ENCODE data around the gene FNDC8.
A peak's percentile ranks its signal among the peaks of the same experiment; 100 is the strongest.
"Not testable (repeated sequence)": the region's sequence is repeated elsewhere in the genome, so short reads cannot be mapped to it uniquely, and the experiment has no call there.

FNDC8 gene

DNA sequence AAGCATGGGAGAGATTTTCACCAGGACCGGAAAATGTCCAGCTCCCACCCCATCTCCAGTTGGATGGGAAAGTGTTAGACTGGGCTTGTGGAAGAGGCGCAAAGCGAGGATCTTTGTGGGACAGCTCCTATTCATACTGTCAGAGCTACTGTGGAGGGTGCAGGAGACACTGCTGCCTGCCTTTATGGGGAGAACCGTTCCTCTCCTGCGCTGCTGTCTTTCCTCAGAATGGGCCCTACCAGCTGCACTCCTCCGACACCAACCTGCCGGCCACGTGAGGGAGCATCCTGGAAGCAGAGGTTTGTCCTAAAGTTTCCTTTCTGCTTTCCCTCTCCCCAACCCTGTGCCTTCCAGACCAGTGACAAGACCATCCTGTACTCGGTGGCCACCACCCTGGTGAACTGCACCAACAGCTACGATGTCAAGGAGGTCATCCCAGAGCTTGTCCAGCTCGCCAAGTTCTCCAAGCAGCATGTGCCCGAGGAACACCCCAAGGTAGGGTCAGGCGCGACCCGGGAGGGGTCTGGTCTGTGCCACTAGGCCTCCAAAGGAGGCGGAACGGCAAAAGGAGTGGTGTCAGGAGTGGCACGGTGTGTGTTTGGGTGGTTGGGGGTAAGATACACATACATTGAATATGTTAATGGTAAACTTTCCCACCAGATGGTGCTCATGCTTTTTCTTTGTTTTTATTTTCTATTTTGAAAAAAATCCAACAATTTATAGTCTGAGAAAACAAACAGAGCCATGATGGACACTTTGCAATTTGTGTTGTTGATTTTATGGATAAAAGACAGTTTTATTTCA is 49.8 kb downstream of the FNDC8 start:
- TF ChIP-seq, protein P1, sequence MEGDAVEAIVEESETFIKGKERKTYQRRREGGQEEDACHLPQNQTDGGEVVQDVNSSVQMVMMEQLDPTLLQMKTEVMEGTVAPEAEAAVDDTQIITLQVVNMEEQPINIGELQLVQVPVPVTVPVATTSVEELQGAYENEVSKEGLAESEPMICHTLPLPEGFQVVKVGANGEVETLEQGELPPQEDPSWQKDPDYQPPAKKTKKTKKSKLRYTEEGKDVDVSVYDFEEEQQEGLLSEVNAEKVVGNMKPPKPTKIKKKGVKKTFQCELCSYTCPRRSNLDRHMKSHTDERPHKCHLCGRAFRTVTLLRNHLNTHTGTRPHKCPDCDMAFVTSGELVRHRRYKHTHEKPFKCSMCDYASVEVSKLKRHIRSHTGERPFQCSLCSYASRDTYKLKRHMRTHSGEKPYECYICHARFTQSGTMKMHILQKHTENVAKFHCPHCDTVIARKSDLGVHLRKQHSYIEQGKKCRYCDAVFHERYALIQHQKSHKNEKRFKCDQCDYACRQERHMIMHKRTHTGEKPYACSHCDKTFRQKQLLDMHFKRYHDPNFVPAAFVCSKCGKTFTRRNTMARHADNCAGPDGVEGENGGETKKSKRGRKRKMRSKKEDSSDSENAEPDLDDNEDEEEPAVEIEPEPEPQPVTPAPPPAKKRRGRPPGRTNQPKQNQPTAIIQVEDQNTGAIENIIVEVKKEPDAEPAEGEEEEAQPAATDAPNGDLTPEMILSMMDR (IDR thresholded peaks at IDR 0.05; ENCODE audit: low read depth, low read length, missing control alignments) = peak; percentile 37
- no peak overlapping the region for H3K27ac ChIP-seq
- in situ Hi-C loops (cut with HindIII; ENCODE audit: low pct_ligation_motif_present, low sequenced_read_pairs) = no loop called here
- no peak overlapping the region for H3K4me3 ChIP-seq (ENCODE audit: low read depth, low read length)
- H3K36me3 ChIP-seq (replicated peaks) = no peaks in the 10 kb centered on the region
- no peaks in the 10 kb centered on the region for H3K27me3 ChIP-seq (replicated peaks)
- no peak for DNase-seq

DNA sequence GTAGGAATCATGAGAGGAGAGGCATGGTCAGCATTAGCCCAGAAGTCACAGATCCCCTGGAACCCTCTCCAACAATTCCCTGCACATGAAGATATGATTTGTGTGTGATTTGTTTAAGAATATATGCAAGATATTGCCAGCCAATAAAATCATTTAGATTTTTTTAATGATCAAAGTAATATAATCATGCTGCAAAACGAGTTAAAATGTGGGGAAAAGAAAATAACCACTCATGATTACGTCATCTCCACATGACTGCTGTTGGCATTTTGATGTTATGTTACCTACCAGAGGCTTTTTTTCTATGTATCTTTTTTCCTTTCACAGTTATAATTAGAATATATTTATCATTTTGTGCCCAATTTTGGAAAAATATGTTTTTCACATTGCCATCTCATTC is 50.4 kb downstream of the FNDC8 start:
- TF ChIP-seq, protein P1 (IDR thresholded peaks at IDR 0.05; ENCODE audit: low read depth, low read length, missing control alignments) = no peak
- no peaks in the 10 kb centered on the region for H3K27me3 ChIP-seq (replicated peaks)
- H3K36me3 ChIP-seq (replicated peaks) = no peaks in the 10 kb centered on the region
- in situ Hi-C loops (cut with HindIII; ENCODE audit: low pct_ligation_motif_present, low sequenced_read_pairs) = no loop called here
- no peak overlapping the region for H3K4me3 ChIP-seq (ENCODE audit: low read depth, low read length)
- H3K27ac ChIP-seq = no peak overlapping the region
- DNase-seq = no peak

DNA sequence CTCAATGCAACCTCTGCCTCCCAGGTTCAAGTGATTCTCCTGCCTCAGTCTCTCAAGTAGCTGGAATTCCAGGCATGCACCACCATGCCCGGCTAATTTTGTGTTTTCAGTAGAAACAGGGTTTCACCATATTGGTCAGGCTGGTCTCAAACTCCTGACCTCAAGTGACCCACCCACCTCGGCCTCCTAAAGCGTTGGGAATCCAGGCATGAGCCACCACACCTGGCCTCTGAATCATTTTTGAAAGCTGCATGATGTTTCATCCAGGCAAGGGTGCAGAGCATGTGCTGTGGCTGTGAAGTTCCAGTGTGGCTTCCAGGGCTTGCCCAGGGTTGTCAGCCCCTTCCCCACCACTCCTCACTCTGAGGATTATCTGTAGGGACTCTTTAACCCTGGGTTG is 50.9 kb downstream of the FNDC8 start:
- H3K27ac ChIP-seq; DNase-seq; H3K4me3 ChIP-seq (ENCODE audit: low read depth, low read length); H3K27me3 ChIP-seq (replicated peaks); in situ Hi-C loops (cut with HindIII; ENCODE audit: low pct_ligation_motif_present, low sequenced_read_pairs); H3K36me3 ChIP-seq (replicated peaks): not testable (repeated sequence)

DNA sequence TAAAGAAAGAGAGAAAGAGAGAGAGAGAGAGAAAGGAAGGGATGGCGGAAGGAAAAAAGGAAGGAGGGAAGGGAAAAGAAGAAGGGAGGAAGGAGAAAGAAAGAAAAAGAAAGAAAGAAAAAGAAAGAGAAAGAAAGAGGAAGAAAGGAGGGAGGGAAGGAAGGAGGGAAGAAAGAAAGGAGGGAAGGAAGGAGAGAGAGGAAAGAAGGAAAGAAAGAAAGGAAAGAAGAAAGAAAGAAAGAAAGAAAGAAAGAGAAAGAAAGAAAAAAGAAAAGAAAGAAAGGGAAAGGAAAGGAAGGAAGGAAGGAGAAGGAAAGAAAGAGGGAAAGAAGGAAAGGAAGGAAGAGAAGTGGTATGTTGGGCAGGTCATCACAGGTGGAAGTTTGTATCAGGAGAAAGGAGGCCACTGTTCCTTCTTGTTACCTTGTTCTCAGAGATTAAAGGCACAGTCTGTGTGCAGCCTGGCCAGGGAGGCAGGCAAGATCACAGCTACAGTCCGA is 53.5 kb downstream of the FNDC8 start:
- Histone ChIP-seq H3K4me3 (ENCODE audit: low read depth, low read length) (no peak overlapping the region), H3K36me3 (replicated peaks) (no peaks in the 10 kb centered on the region), H3K27me3 (replicated peaks) (no peaks in the 10 kb centered on the region), H3K27ac (no peak overlapping the region)
- TF ChIP-seq, protein P1 (IDR thresholded peaks at IDR 0.05; ENCODE audit: low read depth, low read length, missing control alignments) = no peak
- in situ Hi-C loops (cut with HindIII; ENCODE audit: low pct_ligation_motif_present, low sequenced_read_pairs) = no loop called here
- no peak for DNase-seq

DNA sequence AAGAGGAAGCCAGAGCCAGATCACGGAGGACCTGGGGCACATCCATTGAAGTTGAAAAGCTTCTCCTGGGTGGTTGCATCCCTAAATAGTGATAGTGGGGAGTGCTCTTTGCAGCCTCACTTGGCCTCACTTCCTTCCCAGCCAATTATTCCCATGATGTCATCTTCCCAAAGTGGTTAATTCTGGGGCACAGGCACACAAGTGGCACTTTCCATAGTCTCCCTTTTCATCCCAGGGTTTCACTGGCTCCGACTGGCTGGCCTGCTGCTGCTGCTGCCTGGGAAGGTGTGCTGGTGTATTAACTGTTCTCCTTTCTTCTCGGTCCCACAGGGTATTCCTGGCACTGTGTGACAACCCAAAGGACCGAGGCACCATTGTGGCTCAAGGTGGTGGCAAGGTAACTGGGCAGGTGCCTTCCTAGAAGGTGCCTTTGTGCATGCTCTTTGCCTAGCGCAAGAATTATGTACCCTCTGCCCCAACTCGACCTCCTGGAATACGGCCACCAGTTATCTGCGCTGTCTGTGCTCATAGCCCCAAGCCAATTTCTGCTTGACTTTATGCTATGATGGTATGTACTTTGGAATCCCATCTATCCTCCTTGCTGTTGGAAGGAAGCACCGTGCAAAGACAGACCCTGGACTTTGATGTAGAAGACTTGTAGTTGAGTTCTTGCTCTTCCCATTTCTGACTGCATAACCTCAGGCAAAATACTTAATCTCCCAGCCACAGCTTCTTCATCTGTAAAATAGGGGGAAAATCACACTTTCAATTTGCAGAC is 54.4 kb downstream of the FNDC8 start:
- no peaks in the 10 kb centered on the region for H3K27me3 ChIP-seq (replicated peaks)
- no peak for DNase-seq
- H3K27ac ChIP-seq = no peak overlapping the region
- H3K36me3 ChIP-seq (replicated peaks) = no peaks in the 10 kb centered on the region
- in situ Hi-C loops (cut with HindIII; ENCODE audit: low pct_ligation_motif_present, low sequenced_read_pairs) = no loop called here
- no peak overlapping the region for H3K4me3 ChIP-seq (ENCODE audit: low read depth, low read length)
- TF ChIP-seq, protein P1 (IDR thresholded peaks at IDR 0.05; ENCODE audit: low read depth, low read length, missing control alignments) = no peak

DNA sequence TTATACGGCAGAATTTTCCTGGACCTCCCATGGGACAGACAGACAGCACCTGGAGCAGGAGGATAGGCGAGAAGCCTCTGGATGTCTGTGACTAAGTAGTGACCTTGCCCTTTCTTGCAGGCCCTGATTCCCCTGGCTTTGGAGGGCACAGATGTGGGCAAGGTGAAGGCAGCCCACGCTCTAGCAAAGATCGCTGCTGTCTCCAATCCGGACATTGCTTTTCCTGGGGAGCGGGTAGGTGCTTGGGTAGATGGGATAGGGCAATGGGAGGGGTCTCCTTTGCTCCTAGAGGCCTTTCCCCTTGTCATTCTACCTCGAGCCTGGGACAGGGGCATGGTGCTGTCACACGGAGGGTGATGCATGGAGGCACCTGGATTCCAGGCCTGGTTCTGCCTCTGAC is 55.5 kb downstream of the FNDC8 start:
- Histone ChIP-seq H3K27ac (no peak overlapping the region), H3K27me3 (replicated peaks) (no peaks in the 10 kb centered on the region), H3K36me3 (replicated peaks) (no peaks in the 10 kb centered on the region), H3K4me3 (ENCODE audit: low read depth, low read length) (no peak overlapping the region)
- no peak for DNase-seq
- TF ChIP-seq, protein P1 (IDR thresholded peaks at IDR 0.05; ENCODE audit: low read depth, low read length, missing control alignments) = no peak
- in situ Hi-C loops (cut with HindIII; ENCODE audit: low pct_ligation_motif_present, low sequenced_read_pairs) = no loop called here

DNA sequence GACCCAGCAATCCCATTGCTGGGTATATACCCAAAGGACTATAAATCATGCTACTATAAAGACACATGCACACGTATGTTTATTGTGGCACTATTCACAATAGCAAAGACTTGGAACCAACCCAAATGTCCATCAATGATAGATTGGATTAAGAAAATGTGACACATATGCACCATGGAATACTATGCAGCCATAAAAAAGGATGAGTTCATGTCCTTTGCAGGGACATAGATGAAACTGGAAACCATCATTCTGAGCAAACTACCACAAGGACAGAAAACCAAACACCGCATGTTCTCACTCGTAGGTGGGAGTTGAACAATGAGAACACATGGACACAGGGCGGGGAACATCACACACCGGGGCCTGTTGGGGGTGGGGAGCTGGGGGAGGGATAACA is 58.0 kb downstream of the FNDC8 start:
- in situ Hi-C loops (cut with HindIII; ENCODE audit: low pct_ligation_motif_present, low sequenced_read_pairs); DNase-seq; H3K27ac ChIP-seq; H3K4me3 ChIP-seq (ENCODE audit: low read depth, low read length); H3K27me3 ChIP-seq (replicated peaks); H3K36me3 ChIP-seq (replicated peaks): not testable (repeated sequence)

All from brain microvascular endothelial cell (primary cell).